Stimulated activated CD4-positive, alpha-beta T cell treated with anti-CD3 and anti-CD28 coated beads, Interleukin-2, amount 100 ng/mL, for 24 hours (primary cell): ENCODE measurements around the gene CEP85L.

Source experiments
- DNase-seq, 2 donors: peaks; one replicate each; pipeline ENCODE4 v3.0.0-alpha.2; 2020

Gene CEP85L

GRCh38 chr6:118574051-118574865 lies 77.1 kb downstream of the CEP85L start:
- no peak for DNase-seq

DNA sequence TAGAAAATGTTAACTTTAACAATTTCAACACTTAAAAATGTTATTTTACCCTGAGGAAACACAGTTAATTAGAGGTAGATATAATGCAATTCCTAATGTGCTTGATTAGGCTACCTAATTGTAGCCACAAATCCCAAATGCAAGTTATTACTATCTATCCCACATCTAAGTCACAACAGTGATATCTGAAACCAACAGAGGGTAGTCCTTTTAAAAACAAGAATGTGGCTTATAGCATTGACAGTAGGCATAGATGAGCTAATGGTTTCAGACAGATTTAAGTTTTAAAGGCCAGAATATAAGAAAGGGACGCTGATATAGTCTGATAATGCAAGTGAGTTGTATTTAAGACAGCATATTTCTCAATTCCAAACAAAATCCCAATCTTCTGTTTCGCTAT lies 80.3 kb downstream of the CEP85L start:
- no peak for DNase-seq

DNA sequence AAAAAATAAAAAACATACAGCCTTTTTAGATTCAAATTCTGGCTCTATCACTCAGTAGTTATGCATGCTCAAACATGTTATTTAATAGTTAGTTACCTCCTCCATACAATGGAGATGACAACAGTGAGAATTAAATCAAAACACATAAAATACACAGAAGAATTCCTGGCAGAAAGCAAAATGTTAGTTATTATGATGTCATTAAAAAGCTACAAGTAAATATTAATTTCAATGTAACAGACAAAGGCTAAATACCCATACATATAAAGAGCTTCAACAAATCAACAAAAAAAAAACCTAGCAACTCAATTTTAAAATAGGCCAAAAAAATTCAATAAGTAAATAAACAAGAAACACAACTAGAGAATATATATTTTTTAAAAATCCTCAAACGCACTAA lies 81.9 kb downstream of the CEP85L start:
- DNase-seq, result no peak

- DNase-seq, result no peak
Measured at GRCh38 chr6:118567974-118568373, 83.4 kb downstream of the CEP85L start.

GRCh38 chr6:118565311-118565960 lies 86.0 kb downstream of the CEP85L start:
- no peak for DNase-seq

GRCh38 chr6:118562959-118563358 lies 88.4 kb downstream of the CEP85L start:
- no peak for DNase-seq

- no peak for DNase-seq
Measured at GRCh38 chr6:118562248-118562647, 89.1 kb downstream of the CEP85L start.

DNA sequence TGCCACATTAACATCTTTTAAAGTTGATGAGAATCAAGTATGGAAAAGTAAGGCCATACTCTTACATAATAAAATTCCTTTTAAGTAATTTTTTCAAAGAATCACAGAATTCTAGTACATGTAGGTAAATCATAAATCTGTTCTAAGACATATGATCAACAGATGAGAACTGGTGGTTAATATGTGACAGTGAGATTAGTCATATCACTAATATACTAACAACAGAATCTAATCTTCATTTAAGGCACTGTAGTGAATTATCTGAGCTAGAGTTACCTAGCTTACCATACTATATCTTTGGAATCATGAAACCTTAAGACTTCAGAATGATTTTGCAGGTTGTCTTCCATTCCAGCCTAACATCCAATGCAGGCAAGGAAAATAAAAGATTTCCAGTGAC lies 91.7 kb downstream of the CEP85L start:
- no peak for DNase-seq

DNA sequence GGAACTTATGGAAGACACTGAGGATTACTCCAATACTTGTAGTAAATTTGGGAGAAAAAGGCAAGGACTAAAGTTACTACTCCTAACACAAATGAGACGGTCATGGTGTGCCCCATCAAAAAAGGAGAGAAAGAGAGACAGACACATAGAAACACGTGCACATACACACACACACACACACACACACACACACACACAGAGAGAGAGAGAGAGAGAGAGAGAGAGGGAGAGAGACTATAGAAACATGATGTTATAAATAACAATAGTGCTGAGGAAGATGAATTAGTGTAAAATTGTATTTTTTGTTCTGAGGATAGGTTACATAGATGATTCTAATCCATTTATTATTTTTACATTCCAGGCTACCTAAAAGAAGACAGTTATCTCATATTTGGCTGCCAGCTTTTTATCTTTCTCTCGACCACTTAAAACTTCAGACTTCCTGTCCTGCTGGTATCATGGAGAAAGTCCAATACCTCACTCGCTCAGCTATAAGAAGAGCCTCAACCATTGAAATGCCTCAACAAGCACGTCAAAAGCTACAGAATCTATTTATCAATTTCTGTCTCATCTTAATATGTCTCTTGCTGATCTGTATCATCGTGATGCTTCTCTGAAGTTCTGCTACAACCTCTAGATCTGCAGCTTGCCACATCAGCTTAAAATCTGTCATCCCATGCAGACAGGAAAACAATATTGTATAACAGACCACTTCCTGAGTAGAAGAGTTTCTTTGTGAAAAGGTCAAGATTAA lies 92.8 kb downstream of the CEP85L start:
- DNase-seq, result no peak

DNA sequence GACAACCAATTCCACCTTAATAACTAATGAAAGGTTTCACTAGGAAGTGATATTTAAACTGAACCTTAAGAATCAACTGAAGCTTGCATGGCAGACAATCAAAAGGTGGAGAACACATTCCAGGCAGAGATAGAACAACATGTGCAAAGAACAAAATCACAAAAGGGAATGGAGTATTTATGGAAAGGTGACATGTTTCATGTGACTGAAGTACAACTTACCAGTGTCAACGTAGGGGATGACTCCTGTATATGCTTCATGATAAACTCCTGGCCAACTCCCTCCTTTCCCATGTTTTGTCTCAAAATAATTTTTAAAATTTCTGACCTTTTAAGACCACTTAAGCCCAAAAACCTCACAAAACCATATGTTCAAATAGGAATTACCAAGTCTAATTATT lies 96.7 kb downstream of the CEP85L start:
- DNase-seq, result no peak

- DNase-seq, result no peak
Measured at GRCh38 chr6:118553132-118553531, 98.3 kb downstream of the CEP85L start.

DNA sequence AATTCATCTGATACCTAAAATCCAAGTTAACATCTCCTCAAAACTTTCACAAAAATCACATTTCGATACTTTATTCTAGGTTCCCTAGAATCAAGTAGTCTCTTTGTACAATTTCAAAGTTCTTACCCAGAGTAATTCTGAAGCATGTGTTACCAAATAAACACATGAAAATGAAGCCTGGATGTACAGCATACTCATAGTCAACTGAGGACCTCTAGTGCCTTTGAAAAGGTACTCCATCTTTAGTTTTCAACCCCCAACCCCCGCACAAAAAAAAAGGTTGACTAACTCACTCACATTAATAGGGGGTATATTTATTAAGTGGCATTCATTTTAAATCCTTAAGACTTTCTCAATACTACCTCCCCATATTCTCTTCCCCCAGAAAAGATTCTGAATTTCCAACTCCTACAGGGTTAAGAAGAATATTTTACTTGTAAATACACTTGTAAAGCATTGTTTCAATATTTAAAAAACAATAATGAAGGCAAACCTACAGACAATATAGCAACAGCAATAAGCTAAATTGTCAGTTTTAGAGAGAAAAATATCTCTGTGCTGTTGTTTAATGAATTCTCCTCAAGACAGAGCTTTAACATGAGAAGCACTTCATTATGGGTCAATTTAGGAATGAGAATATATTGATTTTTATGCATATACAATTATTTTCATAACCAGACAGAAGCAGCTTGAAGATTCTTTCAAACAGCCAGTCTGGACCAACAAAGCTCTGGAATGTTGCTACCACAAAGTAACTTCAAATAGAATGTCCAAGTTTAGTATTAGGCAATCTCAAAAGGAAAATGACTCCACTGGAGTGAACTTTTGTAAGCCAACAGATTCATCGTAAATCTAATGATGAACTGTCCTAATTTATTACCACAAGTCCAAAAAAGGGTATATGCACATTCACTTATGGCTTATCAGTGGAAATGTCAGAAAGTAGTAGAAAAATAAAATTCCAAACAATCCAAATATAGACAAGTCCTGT lies 100.0 kb downstream of the CEP85L start:
- no peak for DNase-seq

DNA sequence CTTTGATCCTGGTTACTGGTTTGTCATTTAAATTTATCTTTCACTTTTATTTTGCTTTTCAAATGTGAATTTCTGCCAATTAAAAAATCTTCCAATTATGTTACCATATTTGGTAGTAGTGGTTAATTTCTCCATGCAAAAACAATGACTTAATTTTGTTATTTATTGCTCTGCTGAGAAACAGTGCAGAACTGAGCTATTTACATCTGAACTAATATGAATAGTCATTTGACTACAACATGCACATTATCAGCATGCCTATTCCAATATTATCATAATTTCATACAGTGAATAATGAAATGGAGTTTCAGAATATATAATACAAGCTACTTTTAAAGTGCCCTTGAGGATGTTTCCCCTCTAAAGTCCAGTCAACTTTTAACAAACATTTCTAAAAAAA lies 102.8 kb downstream of the CEP85L start:
- DNase-seq, result no peak

- no peak for DNase-seq
Measured at GRCh38 chr6:118548136-118548535, 103.3 kb downstream of the CEP85L start, which contains the start of gene PLN. Gene PLN, plus strand, starts transcription at chr6:118548296. Its CDS starts 10,626 bp downstream, at chr6:118558922.

GRCh38 chr6:118546880-118547218 lies 104.5 kb downstream of the CEP85L start:
- no peak for DNase-seq

GRCh38 chr6:118546164-118546879 lies 105.1 kb downstream of the CEP85L start:
- DNase-seq, result no peak

GRCh38 chr6:118544105-118544504 lies 107.3 kb downstream of the CEP85L start:
- DNase-seq, result no peak

DNA sequence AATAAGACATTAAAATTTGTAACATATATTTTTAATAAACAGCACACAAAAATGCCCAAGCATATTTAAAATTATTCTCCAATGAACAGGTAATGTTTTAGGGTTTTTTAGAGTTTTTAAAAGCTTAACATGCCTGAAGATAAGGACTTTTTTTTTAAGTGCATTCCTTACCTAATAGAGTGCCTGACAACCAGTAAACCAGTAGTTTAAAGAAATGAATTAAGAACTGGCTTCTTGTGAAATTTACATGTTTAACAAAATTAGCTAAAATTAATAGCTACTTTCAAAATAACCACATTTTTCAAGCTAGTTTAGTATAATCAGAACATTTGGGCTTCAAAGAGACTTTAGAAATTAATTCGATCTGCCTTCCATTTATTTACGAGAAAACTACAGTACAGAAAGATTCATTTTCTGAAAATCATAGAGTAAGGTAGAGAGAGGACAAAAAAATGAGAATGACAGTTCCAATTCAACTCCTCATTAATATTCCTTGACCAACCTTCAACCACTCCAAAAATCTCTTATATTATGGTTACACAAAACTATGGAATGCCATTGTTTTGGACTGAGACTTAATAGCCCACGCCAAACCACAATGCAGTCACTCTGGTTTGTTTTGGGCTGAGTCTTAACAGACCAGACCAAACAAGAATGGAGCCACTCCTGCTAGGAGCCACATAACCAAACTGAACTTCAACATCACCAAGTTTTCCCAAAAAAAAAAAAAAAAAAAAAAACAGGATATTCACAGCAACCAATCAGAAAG lies 109.0 kb downstream of the CEP85L start:
- no peak for DNase-seq

- DNase-seq, result no peak
Measured at GRCh38 chr6:118537574-118537973, 113.8 kb downstream of the CEP85L start.

DNA sequence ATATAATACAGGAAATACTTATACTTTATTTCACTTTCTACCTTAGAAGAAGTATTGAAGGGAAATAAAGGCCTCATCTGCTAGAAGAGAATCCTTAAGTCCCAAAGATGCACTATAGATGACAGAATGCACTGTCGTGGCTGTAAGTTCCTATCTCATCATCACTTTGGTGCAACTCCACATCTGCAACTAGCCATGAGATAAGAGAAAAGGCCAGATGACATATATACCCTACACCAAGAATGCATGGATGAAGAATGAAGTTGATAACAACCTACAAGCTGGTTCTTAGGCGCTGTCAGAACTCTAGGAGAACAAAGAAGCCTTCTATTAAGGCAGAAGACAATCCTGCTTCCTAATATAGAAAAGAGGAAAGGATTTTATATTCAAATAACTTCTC lies 114.9 kb downstream of the CEP85L start:
- DNase-seq, result no peak
